Measurements from ENCODE around the gene AAMP.

The AAMP gene

DNA sequence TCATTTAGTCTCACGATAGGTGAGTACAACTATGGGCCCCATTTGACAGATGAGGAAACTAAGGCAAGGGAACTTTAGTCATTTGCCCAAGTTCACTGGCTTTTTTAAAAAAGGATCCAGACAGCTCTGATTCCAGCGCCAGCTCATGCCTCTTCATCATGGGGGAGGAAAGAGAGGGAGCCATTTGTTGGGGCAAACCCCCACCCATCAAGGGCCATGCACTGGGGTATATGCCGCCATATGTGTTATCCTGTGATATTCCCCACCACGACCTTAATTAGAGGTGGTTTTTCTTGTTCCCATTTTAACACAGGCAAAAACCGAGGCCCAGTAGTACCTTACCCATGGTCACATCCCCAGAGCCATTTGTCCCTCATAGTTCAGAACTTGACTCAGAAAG is 9.8 kb downstream of the AAMP start:
- DNase-seq (ENCODE audit: low spot score) = no peak

DNA sequence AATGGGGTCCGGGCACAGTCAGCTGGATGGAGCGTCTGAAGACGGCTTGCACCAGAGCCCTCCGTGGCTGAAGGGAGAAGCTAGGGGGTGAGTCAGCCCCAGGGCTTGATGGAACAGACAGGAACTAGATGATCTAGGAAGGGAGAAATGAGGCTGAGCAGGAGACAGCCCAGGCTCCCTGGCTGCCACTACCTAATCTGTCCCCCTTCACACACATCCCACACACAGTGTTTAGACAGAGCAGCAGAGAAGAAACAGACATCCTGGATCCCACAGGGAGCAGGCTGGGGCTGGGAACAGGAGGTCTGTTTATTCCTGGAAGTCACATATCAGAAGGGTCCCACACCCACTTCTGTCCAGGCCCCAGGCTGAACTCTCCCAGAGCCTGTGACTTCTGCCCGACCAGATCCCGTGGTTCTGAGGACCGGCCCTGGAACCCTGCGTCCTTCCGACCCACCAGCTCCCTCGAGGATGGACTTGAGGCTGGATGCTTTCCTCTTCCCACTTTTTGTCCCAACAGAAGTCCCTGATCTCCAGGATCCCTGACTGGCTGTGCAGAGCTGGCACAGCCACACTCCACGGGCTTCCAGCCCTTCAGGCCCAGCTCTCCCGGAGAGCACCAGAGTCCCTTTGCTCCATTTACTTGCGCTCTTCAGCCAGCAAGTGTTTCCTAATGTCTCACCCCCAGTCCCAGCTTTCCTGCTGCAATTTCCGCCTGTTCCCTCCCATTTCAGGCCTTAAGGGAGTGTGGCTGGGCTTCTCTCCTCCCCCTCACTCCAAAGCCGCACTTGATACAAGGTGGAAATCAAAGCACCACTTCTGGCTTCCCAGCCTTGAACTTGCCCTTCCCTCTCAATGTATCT is 10.6 kb downstream of the AAMP start:
- DNase-seq (ENCODE audit: low spot score) = no peak

- peak; percentile 64 for DNase-seq (ENCODE audit: low spot score)
Measured at GRCh38 chr2:218257390-218257981, 12.5 kb downstream of the AAMP start.

GRCh38 chr2:218256612-218257350 is 13.2 kb downstream of the AAMP start:
- DNase-seq (ENCODE audit: low spot score) = no peak

GRCh38 chr2:218255446-218255845 is 14.5 kb downstream of the AAMP start:
- no peak for DNase-seq (ENCODE audit: low spot score)

DNA sequence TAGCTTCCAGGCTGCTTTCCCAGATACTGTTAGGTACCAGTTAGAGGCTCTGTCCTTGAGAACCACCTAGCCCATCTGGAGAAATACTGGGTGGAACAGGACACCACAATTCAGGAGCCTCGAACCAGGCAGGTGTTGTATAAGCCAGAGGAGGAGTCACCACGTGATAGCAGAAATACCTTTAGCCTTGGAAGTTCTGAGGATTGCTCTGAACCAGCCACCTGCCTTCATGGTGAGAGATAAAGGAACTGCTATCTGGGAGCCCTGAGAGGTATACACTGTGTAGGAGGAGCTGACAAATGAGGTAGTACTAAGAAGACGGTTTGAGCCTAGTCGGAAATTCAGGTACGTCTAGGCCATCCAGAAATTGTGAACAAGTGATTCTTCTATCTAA is 16.7 kb downstream of the AAMP start:
- no peak for DNase-seq (ENCODE audit: low spot score)

DNA sequence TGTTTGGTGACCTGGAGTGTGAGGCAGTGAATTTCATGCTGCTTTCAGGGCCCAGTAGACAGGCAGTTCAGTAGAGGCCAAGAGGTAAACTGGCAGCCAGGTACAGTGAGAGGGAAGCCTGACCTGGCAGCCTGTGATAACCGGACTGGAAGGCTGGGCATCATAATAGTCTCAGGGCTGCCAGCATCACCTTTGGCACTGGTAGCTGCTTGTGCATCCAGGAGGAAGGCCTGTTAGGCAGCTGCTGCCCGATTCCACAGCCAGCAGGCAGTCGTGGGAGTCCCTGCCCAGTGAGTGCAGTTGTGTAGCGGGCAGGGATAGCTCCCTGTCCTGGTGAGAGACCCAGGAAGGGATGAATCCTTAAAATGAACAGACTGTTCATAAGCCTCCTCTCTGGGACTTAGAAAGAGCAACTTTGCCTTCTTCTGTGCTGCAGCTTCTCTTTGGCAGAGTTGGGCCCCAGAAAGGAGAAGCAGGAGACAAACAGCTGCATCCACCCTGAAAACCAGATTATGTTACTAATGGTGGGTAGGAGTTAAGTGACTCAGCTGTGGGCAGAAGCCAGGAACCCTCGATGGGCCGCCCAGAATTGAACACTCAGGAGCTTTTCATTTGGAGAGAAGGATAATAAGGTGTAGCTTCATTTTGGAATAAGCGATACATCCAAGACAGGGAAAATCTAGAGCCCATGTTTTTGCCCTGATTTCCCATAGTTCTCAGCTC is 17.3 kb downstream of the AAMP start:
- no peak for DNase-seq (ENCODE audit: low spot score)

DNA sequence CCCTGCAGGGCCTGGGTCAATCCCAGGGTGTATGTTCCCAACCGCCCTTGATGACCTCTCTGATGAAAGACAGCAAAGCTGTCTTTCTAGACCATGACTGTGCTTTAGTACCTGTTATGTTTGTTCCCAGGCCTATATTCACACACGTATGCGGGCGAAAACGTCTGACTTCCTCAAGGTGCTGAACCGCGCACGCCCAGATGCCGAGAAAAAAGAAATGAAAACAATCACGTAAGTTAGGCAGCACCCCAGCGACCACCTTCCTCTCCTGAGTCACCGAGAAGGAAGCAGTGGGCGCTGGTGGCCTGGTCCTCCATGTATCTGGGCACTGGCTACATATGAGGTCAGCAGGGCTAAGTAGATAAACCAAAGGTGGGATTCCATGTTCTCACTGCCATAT is 20.2 kb downstream of the AAMP start:
- no peak for DNase-seq (ENCODE audit: low spot score)

DNA sequence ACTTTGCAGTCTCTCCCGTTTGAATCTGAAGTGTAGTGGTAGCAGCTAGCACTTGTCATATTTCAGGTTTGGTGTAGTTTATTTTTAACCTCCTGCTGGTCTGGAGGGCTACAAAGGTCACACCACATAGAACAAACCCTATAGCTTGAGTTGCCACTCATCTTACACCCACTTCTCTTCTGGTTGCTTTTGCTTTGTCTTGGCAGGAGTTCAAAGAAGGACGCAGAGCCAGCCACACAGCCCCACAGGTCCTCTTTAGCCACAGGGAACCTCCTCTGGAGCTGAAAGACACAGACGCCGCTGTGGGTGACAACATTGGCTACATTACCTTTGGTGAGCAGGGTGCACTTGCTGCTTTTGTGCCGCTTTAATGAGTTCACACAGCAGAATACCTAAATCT is 24.7 kb downstream of the AAMP start:
- DNase-seq (ENCODE audit: low spot score) = no peak

GRCh38 chr2:218244665-218245064 is 25.3 kb downstream of the AAMP start:
- DNase-seq (ENCODE audit: low spot score) = no peak

DNA sequence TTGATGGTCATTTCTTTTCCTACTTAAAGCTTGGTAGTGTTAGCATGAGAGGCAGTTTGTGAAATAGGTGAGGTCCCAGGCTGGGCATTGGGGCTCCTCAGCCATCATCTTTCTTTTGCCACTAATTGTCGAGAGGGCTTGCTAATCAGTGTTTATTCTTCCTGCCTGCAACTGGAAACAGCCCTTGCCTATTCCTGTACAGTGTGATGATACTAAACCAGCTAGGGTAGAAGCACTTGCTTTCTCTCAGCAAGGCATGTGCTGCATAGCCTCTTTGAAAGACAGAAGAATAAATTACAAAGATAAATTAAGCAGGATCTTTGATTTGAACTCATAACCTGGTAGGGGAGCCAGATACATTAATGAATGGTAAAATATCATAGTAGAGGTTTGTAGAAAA is 25.7 kb downstream of the AAMP start:
- no peak for DNase-seq (ENCODE audit: low spot score)

DNA sequence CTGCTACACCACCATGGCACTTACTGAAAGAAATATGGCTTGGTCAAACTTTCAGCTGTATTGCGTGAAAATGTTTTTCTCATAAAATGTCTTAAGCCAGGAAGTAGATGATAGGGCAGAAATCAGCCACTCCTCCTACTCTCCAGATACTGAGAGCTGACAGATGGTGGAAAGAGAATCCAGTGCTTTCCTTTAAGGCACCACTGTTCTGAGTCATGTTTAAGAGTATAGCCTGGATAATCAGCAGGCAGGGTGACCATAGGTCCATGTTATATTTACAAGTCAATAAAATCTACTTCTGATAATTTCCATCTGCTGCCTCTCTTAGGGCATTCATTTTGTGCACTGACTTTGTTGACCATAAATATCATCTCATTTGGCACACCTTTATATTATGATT is 31.1 kb downstream of the AAMP start:
- DNase-seq (ENCODE audit: low spot score) = no peak

- no peak for DNase-seq (ENCODE audit: low spot score)
Measured at GRCh38 chr2:218236829-218237228, 33.1 kb downstream of the AAMP start.

GRCh38 chr2:218235017-218235416 is 34.9 kb downstream of the AAMP start:
- DNase-seq (ENCODE audit: low spot score) = no peak

DNA sequence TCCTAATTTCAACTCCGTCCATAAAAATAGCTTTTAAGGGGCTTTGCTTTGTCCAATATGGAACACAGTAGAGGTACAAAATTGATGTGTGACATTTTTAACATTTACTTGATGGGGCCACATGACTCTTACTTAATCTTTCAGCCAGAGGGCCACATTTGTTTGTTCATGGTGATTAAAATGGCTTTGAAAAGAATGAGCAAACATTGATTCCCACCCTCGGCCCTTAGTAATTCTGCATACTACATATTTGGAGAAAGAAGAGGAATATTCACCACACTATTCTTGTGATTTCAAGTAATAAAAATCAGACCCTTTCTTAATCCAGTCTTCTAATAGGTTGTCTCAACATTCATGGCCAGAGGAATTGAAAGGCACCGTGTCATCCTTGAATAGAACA is 35.4 kb downstream of the AAMP start:
- no peak for DNase-seq (ENCODE audit: low spot score)

DNA sequence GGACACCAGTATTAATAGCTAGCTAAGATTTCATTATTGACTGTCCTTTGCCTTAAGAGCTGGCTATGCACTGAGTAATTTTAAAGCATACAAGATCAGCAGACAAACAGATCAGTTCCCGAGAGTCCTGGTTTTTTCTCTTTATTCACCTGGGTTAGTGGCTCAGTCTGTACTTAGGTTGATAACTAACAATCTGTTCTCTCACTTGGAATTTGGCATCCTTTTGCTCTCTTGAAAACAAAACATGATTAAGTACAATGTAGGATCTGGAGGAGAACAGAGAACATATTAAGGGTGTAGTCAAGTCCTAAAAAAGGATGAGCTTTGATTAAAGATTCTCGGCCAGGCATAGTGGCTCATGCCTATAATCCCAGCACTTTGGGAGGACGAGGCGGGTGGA is 36.4 kb downstream of the AAMP start:
- no peak for DNase-seq (ENCODE audit: low spot score)

DNA sequence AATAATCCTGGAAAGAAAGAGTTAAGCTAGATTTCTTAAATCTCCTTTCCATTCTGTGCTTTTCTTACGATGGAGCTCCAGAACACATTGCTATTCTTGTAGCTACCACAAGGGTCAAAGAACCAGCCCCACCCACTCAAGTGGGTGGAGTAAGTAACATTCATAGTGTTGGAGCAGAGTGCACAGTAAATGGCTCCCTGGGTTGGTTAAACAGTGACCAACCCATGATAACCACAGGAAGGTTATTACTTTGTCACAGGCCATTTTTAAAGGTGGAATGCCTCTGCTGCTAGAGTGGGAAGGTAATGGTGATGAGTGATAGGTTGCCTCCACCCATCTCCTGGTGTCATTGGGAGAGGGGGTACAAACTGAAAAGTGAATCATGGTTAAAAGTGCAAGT is 39.1 kb downstream of the AAMP start:
- DNase-seq (ENCODE audit: low spot score) = peak; percentile 54

DNA sequence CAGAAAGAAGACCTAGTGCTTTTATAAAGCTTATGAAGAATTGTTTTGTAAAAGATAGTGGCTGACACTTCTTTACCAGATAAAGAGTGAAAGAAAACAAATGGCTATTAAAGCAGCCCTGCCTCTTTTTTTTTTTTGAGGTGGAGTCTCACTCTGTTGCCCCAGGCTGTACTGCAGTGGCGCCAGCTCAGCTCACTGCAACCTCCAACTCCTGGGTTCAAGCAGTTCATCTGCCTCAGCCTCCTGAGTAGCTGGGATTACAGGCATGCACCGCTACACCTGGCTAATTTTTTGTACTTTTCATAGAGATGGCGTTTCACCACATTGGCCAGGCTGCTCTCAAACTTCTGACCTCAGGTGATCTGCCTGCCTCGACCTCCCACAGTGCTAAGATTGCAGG is 40.1 kb downstream of the AAMP start:
- no peak for DNase-seq (ENCODE audit: low spot score)

DNA sequence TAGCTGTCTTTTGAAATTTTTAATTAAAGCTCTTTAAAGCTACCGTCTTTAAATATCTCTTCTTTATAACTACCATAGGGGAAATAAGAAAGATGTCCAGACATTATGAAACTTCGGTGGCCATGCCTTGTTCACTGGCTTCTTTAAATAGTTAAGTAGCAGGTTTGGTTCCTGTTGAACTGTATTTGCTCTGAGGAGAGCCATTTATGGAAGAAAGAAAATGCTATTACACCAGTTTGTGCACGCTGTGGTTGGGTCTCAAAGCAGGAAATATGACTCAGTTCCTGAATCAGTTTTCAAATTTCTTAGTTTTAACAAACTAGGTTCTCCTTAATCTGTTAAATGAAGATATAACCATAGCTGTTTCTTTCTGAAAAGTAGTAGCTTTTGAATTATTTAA is 40.7 kb downstream of the AAMP start:
- no peak for DNase-seq (ENCODE audit: low spot score)

GRCh38 chr2:218228366-218229090 is 41.4 kb downstream of the AAMP start:
- DNase-seq (ENCODE audit: low spot score) = no peak

GRCh38 chr2:218226903-218227302 is 43.0 kb downstream of the AAMP start:
- no peak for DNase-seq (ENCODE audit: low spot score)

GRCh38 chr2:218224186-218224585 is 45.8 kb downstream of the AAMP start:
- no peak for DNase-seq (ENCODE audit: low spot score)

Measured in hematopoietic multipotent progenitor cell treated with erythropoietin and hydrocortisone succinate and interleukin-3 and kit ligand, for 15 days (in vitro differentiated cells).